Nephron (organoid): ENCODE data around the gene CUL5.

ENCODE experiments used
- H3K27ac Mint-ChIP-seq, 3 experiments: 2 replicates each; pipeline ENCODE4 v1.8.0; 2020; ENCODE audit warnings: mixed read lengths in 3 of 3, mild to moderate bottlenecking in 2 of 3, moderate library complexity in 1 of 3
- H3K27me3 Mint-ChIP-seq: 2 replicates; pipeline ENCODE4 v1.8.0; 2021; ENCODE audit warnings: low read depth, mild to moderate bottlenecking, moderate library complexity, mixed read lengths
- H3K36me3 Mint-ChIP-seq: 2 replicates; pipeline ENCODE4 v1.8.0; 2020; ENCODE audit warnings: low read depth, mixed read lengths
- H3K4me1 Mint-ChIP-seq: 2 replicates; pipeline ENCODE4 v1.8.0; 2020; ENCODE audit warnings: mixed read lengths
- H3K4me3 Mint-ChIP-seq, 3 experiments: 2 replicates each; pipeline ENCODE4 v1.8.0; 2020; ENCODE audit warnings: mild to moderate bottlenecking in 3 of 3, mixed read lengths in 3 of 3, moderate library complexity in 2 of 3
- H3K9me3 Mint-ChIP-seq: 2 replicates; pipeline ENCODE4 v1.8.0; 2020; ENCODE audit warnings: mixed read lengths
- TF ChIP-seq, protein P1 (sequence below), 3 experiments: fragments of 200-600 bp; sonication (generic); IDR thresholded peaks; one replicate each; pipeline ENCODE4 v1.5.0; 2021; ENCODE audit warnings: antibody characterized with exemption in 3 of 3; ENCODE audit not compliant: unreplicated experiment in 3 of 3

CUL5 gene

DNA sequence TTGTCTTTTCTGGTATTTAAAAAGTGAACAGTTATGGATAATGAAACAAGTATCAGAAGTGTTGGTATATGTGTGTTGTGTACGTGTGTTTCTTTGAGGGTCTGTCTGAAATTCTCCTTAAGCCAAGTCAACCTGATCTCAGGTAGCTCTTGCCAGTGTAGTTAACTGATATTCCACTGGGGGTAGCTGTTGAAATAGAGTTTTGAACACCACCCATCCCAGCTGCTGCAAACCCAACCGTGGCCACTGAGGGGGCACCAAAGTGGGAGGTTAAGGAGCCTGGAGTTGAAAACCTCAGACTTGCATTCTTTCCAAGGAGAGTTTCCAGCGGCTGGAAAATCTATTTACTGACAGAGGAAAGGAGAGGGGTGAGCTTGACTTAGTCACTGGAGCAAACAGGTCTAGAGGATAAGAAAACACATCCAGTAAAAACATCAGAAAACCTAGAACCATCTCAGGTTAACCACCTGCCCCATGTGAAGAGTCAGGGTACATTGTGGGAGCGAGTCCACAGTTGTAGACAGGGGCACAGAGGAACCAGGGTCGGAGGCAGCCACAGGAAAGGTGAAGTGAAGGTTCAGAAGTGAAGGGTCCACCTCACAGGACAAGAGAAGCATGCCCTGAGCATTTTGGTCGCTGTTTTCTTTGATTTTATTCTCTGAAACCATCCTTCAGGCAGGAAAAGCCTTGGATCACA, 8.8 kb upstream of the CUL5 start:
- Mint-ChIP-seq H3K4me1 (no peaks in the 10 kb centered on the region), H3K36me3 (no peaks in the 10 kb centered on the region), H3K9me3 (no peaks in the 10 kb centered on the region), H3K27ac (no peak overlapping the region), H3K4me3 (no peak overlapping the region), H3K27me3 (peaks cover 5% of the 10 kb centered on the region)
- TF ChIP-seq, protein P1, sequence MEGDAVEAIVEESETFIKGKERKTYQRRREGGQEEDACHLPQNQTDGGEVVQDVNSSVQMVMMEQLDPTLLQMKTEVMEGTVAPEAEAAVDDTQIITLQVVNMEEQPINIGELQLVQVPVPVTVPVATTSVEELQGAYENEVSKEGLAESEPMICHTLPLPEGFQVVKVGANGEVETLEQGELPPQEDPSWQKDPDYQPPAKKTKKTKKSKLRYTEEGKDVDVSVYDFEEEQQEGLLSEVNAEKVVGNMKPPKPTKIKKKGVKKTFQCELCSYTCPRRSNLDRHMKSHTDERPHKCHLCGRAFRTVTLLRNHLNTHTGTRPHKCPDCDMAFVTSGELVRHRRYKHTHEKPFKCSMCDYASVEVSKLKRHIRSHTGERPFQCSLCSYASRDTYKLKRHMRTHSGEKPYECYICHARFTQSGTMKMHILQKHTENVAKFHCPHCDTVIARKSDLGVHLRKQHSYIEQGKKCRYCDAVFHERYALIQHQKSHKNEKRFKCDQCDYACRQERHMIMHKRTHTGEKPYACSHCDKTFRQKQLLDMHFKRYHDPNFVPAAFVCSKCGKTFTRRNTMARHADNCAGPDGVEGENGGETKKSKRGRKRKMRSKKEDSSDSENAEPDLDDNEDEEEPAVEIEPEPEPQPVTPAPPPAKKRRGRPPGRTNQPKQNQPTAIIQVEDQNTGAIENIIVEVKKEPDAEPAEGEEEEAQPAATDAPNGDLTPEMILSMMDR (IDR thresholded peaks at IDR 0.05; ENCODE audit: unreplicated experiment in 3 of 3): peak; percentile 37 to 52 (median 42)

DNA sequence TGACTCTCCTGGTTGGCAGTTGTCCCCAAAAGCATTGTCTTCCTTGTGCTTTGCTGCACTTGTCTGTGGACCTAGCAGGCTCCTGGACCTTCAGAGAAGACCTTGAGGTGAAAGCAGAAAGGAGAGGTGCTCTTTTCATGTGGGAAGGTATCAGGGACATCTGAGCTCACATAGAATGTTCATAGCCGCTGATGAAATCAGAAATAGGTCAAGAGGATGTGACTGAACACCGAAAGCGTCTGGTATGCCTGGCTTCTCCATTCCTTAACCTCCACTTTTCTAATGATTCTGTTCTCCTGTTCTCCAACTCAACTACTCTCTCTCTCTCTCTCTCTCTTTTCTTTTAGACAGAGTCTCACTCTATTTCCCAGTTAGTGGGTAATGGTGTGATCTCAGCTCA, 6.2 kb upstream of the CUL5 start:
- Mint-ChIP-seq H3K36me3 (no peaks in the 10 kb centered on the region), H3K4me1 (no peaks in the 10 kb centered on the region), H3K4me3 (no peak overlapping the region), H3K9me3 (no peaks in the 10 kb centered on the region), H3K27me3 (no peaks in the 10 kb centered on the region), H3K27ac (no peak overlapping the region)
- TF ChIP-seq, protein P1 (IDR thresholded peaks at IDR 0.05; ENCODE audit: unreplicated experiment in 3 of 3): no peak

DNA sequence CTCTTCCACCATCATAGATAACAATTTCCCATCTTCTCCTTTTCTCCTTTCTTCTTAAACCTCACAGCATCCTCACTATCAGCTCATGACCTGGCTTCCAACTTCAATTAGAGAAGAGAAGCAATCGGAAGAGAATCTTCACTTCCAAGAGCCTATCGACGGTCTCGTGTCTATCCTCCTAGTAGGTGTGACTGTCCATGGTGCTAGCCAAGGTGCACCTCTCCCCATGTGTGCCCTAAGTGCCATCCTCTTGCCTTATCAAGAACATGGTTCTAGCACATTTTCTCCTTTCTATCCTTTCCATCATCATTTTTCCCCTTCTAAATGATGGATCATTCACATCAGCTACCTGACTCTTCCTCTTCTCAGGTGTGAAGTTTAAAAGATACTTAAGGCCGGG, 5.1 kb upstream of the CUL5 start:
- no peaks in the 10 kb centered on the region for H3K4me1 Mint-ChIP-seq
- no peaks in the 10 kb centered on the region for H3K9me3 Mint-ChIP-seq
- TF ChIP-seq, protein P1 (IDR thresholded peaks at IDR 0.05; ENCODE audit: unreplicated experiment in 3 of 3): no peak
- no peak overlapping the region for H3K27ac Mint-ChIP-seq
- H3K27me3 Mint-ChIP-seq: no peaks in the 10 kb centered on the region
- H3K36me3 Mint-ChIP-seq: no peaks in the 10 kb centered on the region
- H3K4me3 Mint-ChIP-seq: no peak overlapping the region

- H3K4me1 Mint-ChIP-seq: peaks cover 6% of the 10 kb centered on the region
- no peaks in the 10 kb centered on the region for H3K27me3 Mint-ChIP-seq
- TF ChIP-seq, protein P1 (IDR thresholded peaks at IDR 0.05; ENCODE audit: unreplicated experiment in 3 of 3): no peak
- H3K9me3 Mint-ChIP-seq: no peaks in the 10 kb centered on the region
- peak overlapping the region in 2 of 3 experiments; percentile 100 for H3K27ac Mint-ChIP-seq
- H3K36me3 Mint-ChIP-seq: no peaks in the 10 kb centered on the region
- H3K4me3 Mint-ChIP-seq: peak overlapping the region; percentile 97 to 100 (median 100)
Observed at GRCh38 chr11:108007819-108008218, 879 bp upstream of the CUL5 start.

- Mint-ChIP-seq H3K9me3 (no peaks in the 10 kb centered on the region), H3K4me1 (peaks cover 6% of the 10 kb centered on the region), H3K27me3 (no peaks in the 10 kb centered on the region), H3K4me3 (peak overlapping the region; percentile 97 to 100 (median 100)), H3K27ac (peak overlapping the region; percentile 97 to 100 (median 100)), H3K36me3 (no peaks in the 10 kb centered on the region)
- TF ChIP-seq, protein P1 (IDR thresholded peaks at IDR 0.05; ENCODE audit: unreplicated experiment in 3 of 3): no peak
Observed at GRCh38 chr11:108009497-108010370, 1.0 kb downstream of the CUL5 start.
